IgD-negative memory B cell (primary cell): Measurements from ENCODE around the gene NTNG1. TPM values are rescaled to one million over a fixed set of nuclear protein-coding genes. Genes with fewer than 3 reads are reported as not detected.

ENCODE experiments used
- H3K27ac Mint-ChIP-seq, 3 donors: one replicate each; pipeline ENCODE4 v1.8.0; 2020 to 2022; ENCODE audit warnings: mild to moderate bottlenecking in 3 of 3, mixed read lengths in 3 of 3, moderate library complexity in 1 of 3
- H3K27me3 Mint-ChIP-seq: one replicate; pipeline ENCODE4 v1.8.0; 2021; ENCODE audit warnings: mixed read lengths
- H3K36me3 Mint-ChIP-seq: one replicate; pipeline ENCODE4 v1.8.0; 2020; ENCODE audit warnings: mild to moderate bottlenecking, mixed read lengths
- H3K4me1 Mint-ChIP-seq, 3 donors: one replicate each; pipeline ENCODE4 v1.8.0; 2020 to 2022; ENCODE audit warnings: mixed read lengths in 3 of 3, mild to moderate bottlenecking in 1 of 3
- H3K4me3 Mint-ChIP-seq, 4 donors: one replicate each; pipeline ENCODE4 v1.8.0; 2020 to 2022; ENCODE audit warnings: mild to moderate bottlenecking in 4 of 4, mixed read lengths in 4 of 4, moderate library complexity in 3 of 4
- H3K9me3 Mint-ChIP-seq, 3 donors: one replicate each; pipeline ENCODE4 v1.8.0; 2020 to 2021; ENCODE audit warnings: mixed read lengths in 3 of 3, mild to moderate bottlenecking in 1 of 3
- polyA plus RNA-seq: library from polyadenylated mRNA; unstranded; fragments of 300-500 nt; fragmentation: Illumina TruSeq; gene quantifications from one replicate; pipeline ENCODE4 v1.2.3, GENCODE V29; 2021

The NTNG1 gene
- polyA plus RNA-seq, 1 donor from 2014 or later: 6.5 TPM

GRCh38 chr1:107525961-107526360 lies 385.1 kb downstream of the NTNG1 start:
- Mint-ChIP-seq H3K4me1 (peaks cover 0 to 10% (median 7%) of the 10 kb centered on the region in 3 donors), H3K4me3 (no peak overlapping the region), H3K27me3 (no peaks in the 10 kb centered on the region), H3K9me3 (no peaks in the 10 kb centered on the region), H3K27ac (no peak overlapping the region), H3K36me3 (no peaks in the 10 kb centered on the region)

GRCh38 chr1:107526524-107527198 lies 385.8 kb downstream of the NTNG1 start:
- H3K4me3 Mint-ChIP-seq: no peak overlapping the region
- H3K36me3 Mint-ChIP-seq: no peaks in the 10 kb centered on the region
- H3K27ac Mint-ChIP-seq: no peak overlapping the region
- no peaks in the 10 kb centered on the region for H3K9me3 Mint-ChIP-seq
- H3K27me3 Mint-ChIP-seq: peaks cover 2% of the 10 kb centered on the region
- peaks cover 0 to 10% (median 7%) of the 10 kb centered on the region in 3 donors for H3K4me1 Mint-ChIP-seq

GRCh38 chr1:107529511-107530149 lies 388.8 kb downstream of the NTNG1 start:
- Mint-ChIP-seq H3K27ac (no peak overlapping the region), H3K4me3 (no peak overlapping the region), H3K36me3 (no peaks in the 10 kb centered on the region), H3K9me3 (no peaks in the 10 kb centered on the region), H3K4me1 (peaks cover 0 to 5% (median 3%) of the 10 kb centered on the region in 3 donors), H3K27me3 (peaks cover 2% of the 10 kb centered on the region)

GRCh38 chr1:107530543-107530942 lies 389.7 kb downstream of the NTNG1 start:
- no peak overlapping the region for H3K4me3 Mint-ChIP-seq
- no peaks in the 10 kb centered on the region for H3K9me3 Mint-ChIP-seq
- no peak overlapping the region for H3K27ac Mint-ChIP-seq
- peaks cover 4% of the 10 kb centered on the region for H3K27me3 Mint-ChIP-seq
- peaks cover 0 to 5% (median 3%) of the 10 kb centered on the region in 3 donors for H3K4me1 Mint-ChIP-seq
- no peaks in the 10 kb centered on the region for H3K36me3 Mint-ChIP-seq

- H3K4me1 Mint-ChIP-seq: peaks cover 0 to 5% (median 3%) of the 10 kb centered on the region in 3 donors
- H3K27ac Mint-ChIP-seq: no peak overlapping the region
- H3K9me3 Mint-ChIP-seq: no peaks in the 10 kb centered on the region
- peaks cover 4% of the 10 kb centered on the region for H3K27me3 Mint-ChIP-seq
- no peaks in the 10 kb centered on the region for H3K36me3 Mint-ChIP-seq
- no peak overlapping the region for H3K4me3 Mint-ChIP-seq
Observed at GRCh38 chr1:107531065-107531908, 390.4 kb downstream of the NTNG1 start.

- Mint-ChIP-seq H3K4me1 (peaks cover 0 to 5% (median 3%) of the 10 kb centered on the region in 3 donors), H3K27me3 (peaks cover 4% of the 10 kb centered on the region), H3K9me3 (no peaks in the 10 kb centered on the region), H3K36me3 (no peaks in the 10 kb centered on the region), H3K27ac (no peak overlapping the region), H3K4me3 (no peak overlapping the region)
Observed at GRCh38 chr1:107532318-107532717, 391.5 kb downstream of the NTNG1 start.

Other genes with a start within 250 kb of the NTNG1 start
- 12.9 TPM for gene PRMT6, start 84.4 kb upstream of the NTNG1 start, polyA plus RNA-seq